Melanocyte of skin (primary cell): ENCODE data around the gene BMP10. TPM values are rescaled to one million over a fixed set of nuclear protein-coding genes. Genes with fewer than 3 reads are reported as not detected.

Experiments
- total RNA-seq, 2 donors: library from RNA; depleted of rRNA; stranded (reverse); fragments of >200 nt; gene quantifications; 2 replicates each; pipeline ENCODE4 v1.2.3, GENCODE V29; 2012

The BMP10 gene, protein sequence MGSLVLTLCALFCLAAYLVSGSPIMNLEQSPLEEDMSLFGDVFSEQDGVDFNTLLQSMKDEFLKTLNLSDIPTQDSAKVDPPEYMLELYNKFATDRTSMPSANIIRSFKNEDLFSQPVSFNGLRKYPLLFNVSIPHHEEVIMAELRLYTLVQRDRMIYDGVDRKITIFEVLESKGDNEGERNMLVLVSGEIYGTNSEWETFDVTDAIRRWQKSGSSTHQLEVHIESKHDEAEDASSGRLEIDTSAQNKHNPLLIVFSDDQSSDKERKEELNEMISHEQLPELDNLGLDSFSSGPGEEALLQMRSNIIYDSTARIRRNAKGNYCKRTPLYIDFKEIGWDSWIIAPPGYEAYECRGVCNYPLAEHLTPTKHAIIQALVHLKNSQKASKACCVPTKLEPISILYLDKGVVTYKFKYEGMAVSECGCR
- total RNA-seq, result not detected

DNA sequence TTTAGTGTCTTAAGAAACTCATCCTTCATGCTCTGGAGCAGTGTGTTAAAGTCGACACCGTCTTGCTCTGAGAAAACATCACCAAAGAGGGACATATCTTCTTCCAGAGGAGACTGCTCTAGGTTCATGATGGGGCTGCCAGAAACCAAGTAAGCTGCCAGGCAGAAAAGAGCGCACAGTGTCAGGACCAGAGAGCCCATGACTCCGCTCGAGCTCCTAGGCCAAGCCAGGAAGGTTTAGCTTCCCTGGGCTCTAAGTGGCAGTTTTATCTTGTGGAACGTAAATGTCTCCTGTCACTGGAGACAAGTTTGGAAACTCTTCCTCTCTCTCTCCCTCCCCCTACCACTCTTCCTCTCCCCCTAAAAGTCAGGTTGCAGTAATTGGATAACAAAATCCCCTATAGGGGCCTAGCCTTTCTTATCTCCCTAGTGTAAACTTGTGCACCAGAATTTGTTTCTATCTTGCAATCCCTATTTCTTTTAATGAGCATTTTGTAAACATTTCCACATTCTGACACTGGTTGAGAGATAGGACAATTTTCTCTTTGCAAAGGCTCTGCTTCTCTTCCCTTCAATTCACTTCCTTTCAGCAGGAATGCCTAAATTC lies at the start of gene BMP10:
BMP10 (minus strand) TSS at position 239 of the 606 bp plus-strand sequence; CDS start at position 200, 39 bp downstream.

Other genes with a start within 250 kb of the BMP10 start
- gene PROKR1, start 227.8 kb downstream of the BMP10 start, total RNA-seq, result under 1 TPM in 1 of 2 donors, not detected in 1; under 0.01 TPM
- under 1 TPM; 0.34 to 0.67 TPM for gene ARHGAP25, start 136.6 kb downstream of the BMP10 start, total RNA-seq
- gene GKN2, start 81.5 kb upstream of the BMP10 start, total RNA-seq, result not detected
- gene GKN1, start 103.2 kb upstream of the BMP10 start, total RNA-seq, result not detected
- 10 to 100 TPM; 59.3 to 98.1 TPM for gene ANTXR1, start 141.8 kb upstream of the BMP10 start, total RNA-seq